Caco-2 (cell line): ENCODE measurements around the gene LRIF1. TPM values are rescaled to one million over a fixed set of nuclear protein-coding genes. Genes with fewer than 3 reads are reported as not detected.

ENCODE experiments used
- BruUV-seq: library from RNA; stranded (reverse); fragments of 400-500 nt; replicated peaks from 2 replicates; lab custom pipeline; 2021; lab: Mats Ljungman, UMichigan
- CTCF ChIA-PET: fragments of 300-600 bp; sonication (Branson Sonifier 250); formaldehyde crosslinking; loops from one replicate; lab custom pipeline; 2022; ENCODE audit warnings: antibody characterized with exemption; lab: Charles Lee
- POLR2A ChIA-PET: fragments of 300-600 bp; sonication (Branson Sonifier 250); formaldehyde crosslinking; loops from one replicate; lab custom pipeline; 2022; ENCODE audit warnings: antibody characterized with exemption; lab: Charles Lee
- DNase-seq, 2 experiments: peaks; one replicate each; pipeline versions ENCODE4 v3.0.0 to v3.0.0-alpha.2; 2020 to 2022
- H3K27me3 ChIP-seq: replicated peaks from 2 replicates; pipeline ENCODE4 v1.6.0; 2011; ENCODE audit warnings: low read length; ENCODE audit not compliant: control insufficient read depth, insufficient read depth
- H3K36me3 ChIP-seq: 2 replicates; pipeline ENCODE4 v1.5.1; 2011; ENCODE audit warnings: low read length; ENCODE audit not compliant: control insufficient read depth, insufficient read depth
- H3K4me1 ChIP-seq: fragments of 250-450 bp; sonication (Bioruptor Pico); 2 replicates; pipeline ENCODE4 v1.5.1; 2020; ENCODE audit warnings: mild to moderate bottlenecking
- H3K4me3 ChIP-seq: 2 replicates; pipeline ENCODE4 v1.5.1; 2011; ENCODE audit warnings: low read depth, mild to moderate bottlenecking, control low read depth, low read length
- H3K9me3 ChIP-seq: fragments of 250-450 bp; sonication (Bioruptor Pico); 2 replicates; pipeline ENCODE4 v1.5.1; 2020; ENCODE audit warnings: mild to moderate bottlenecking, moderate library complexity
- H3K27ac Mint-ChIP-seq: one replicate; pipeline ENCODE4 v1.8.0; 2022; ENCODE audit warnings: mixed read lengths; ENCODE audit not compliant: unreplicated experiment
- H3K27me3 Mint-ChIP-seq: one replicate; pipeline ENCODE4 v1.8.0; 2022; ENCODE audit warnings: mixed read lengths; ENCODE audit not compliant: insufficient read depth, unreplicated experiment
- H3K36me3 Mint-ChIP-seq: one replicate; pipeline ENCODE4 v1.8.0; 2022; ENCODE audit warnings: mild to moderate bottlenecking, mixed read lengths; ENCODE audit not compliant: insufficient read depth, unreplicated experiment
- H3K4me1 Mint-ChIP-seq: one replicate; pipeline ENCODE4 v1.8.0; 2022; ENCODE audit warnings: low read depth, mixed read lengths; ENCODE audit not compliant: unreplicated experiment
- H3K4me3 Mint-ChIP-seq: one replicate; pipeline ENCODE4 v1.8.0; 2022; ENCODE audit warnings: mild to moderate bottlenecking, moderate library complexity, mixed read lengths; ENCODE audit not compliant: unreplicated experiment
- H3K9me3 Mint-ChIP-seq: one replicate; pipeline ENCODE4 v1.8.0; 2022; ENCODE audit warnings: mixed read lengths; ENCODE audit not compliant: unreplicated experiment
- CTCF ChIP-seq, 2 experiments: fragments of 200-600 bp in 1 of 2; IDR thresholded peaks; 1 replicate in 1 of 2; 2 replicates in 1 of 2; pipeline versions ENCODE4 v1.5.1 to v1.8.0; 2011 to 2022; ENCODE audit warnings: antibody characterized with exemption in 1 of 2, control low read depth in 1 of 2, inconsistent platforms in 1 of 2, low read depth in 1 of 2, low read length in 1 of 2, mild to moderate bottlenecking in 1 of 2, moderate library complexity in 1 of 2; ENCODE audit not compliant: insufficient read depth in 1 of 2, severe bottlenecking in 1 of 2, unreplicated experiment in 1 of 2
- intact Hi-C: fragments of 100-400 bp; cut with micrococcal nuclease; formaldehyde crosslinking; loops from one replicate; pipeline ENCODE4 v1.10.0; 2022; ENCODE audit not compliant: unreplicated experiment
- total RNA-seq: library from RNA; stranded (reverse); gene quantifications from 2 replicates; pipeline ENCODE4 v1.2.3, GENCODE V29; 2022

The LRIF1 gene
- total RNA-seq, 1 experiment from 2014 or later = 31.7 TPM

GRCh38 chr1:110928191-110928590, 35.5 kb downstream of the LRIF1 start:
- no peak overlapping the region for H3K4me3 ChIP-seq
- H3K4me3 Mint-ChIP-seq = no peak overlapping the region
- CTCF ChIA-PET = no interaction called here
- BruUV-seq = no TSS peak
- no peaks in the 10 kb centered on the region for H3K9me3 Mint-ChIP-seq
- no peaks in the 10 kb centered on the region for H3K4me1 Mint-ChIP-seq
- no peaks in the 10 kb centered on the region for H3K9me3 ChIP-seq
- H3K27ac Mint-ChIP-seq = no peak overlapping the region
- intact Hi-C loops = no loop called here
- no peaks in the 10 kb centered on the region for H3K4me1 ChIP-seq
- no peak for DNase-seq
- no peaks in the 10 kb centered on the region for H3K36me3 ChIP-seq
- POLR2A ChIA-PET = no interaction called here
- no peaks in the 10 kb centered on the region for H3K27me3 ChIP-seq
- no peak for TF ChIP-seq CTCF (IDR thresholded peaks at IDR 0.05; ENCODE audit: insufficient read depth in 1 of 2, low read depth in 1 of 2, low read length in 1 of 2, severe bottlenecking in 1 of 2, unreplicated experiment in 1 of 2)
- no peaks in the 10 kb centered on the region for H3K36me3 Mint-ChIP-seq
- H3K27me3 Mint-ChIP-seq = no peaks in the 10 kb centered on the region

GRCh38 chr1:110927484-110928075, 36.1 kb downstream of the LRIF1 start:
- intact Hi-C loops = no loop called here
- Histone ChIP-seq H3K36me3 (no peaks in the 10 kb centered on the region), H3K27me3 (no peaks in the 10 kb centered on the region), H3K9me3 (no peaks in the 10 kb centered on the region), H3K4me3 (no peak overlapping the region), H3K4me1 (no peaks in the 10 kb centered on the region)
- no peak for DNase-seq
- ChIA-PET CTCF (interaction anchor here (0.6 kb wide), 1 partner anchor 98 kb away, joined by 3 read pairs; no protein-coding TSS in a partner anchor), POLR2A (no interaction called here)
- no peaks in the 10 kb centered on the region for H3K27me3 Mint-ChIP-seq
- no peaks in the 10 kb centered on the region for H3K36me3 Mint-ChIP-seq
- H3K27ac Mint-ChIP-seq = no peak overlapping the region
- no TSS peak for BruUV-seq
- no peak overlapping the region for H3K4me3 Mint-ChIP-seq
- H3K9me3 Mint-ChIP-seq = no peaks in the 10 kb centered on the region
- H3K4me1 Mint-ChIP-seq = no peaks in the 10 kb centered on the region
- TF ChIP-seq CTCF (IDR thresholded peaks at IDR 0.05; ENCODE audit: insufficient read depth in 1 of 2, low read depth in 1 of 2, low read length in 1 of 2, severe bottlenecking in 1 of 2, unreplicated experiment in 1 of 2) = no peak

GRCh38 chr1:110921953-110922352, 41.8 kb downstream of the LRIF1 start:
- ChIA-PET POLR2A (no interaction called here), CTCF (no interaction called here)
- Histone ChIP-seq H3K9me3 (no peaks in the 10 kb centered on the region), H3K4me1 (no peaks in the 10 kb centered on the region), H3K36me3 (no peaks in the 10 kb centered on the region), H3K27me3 (no peaks in the 10 kb centered on the region), H3K4me3 (no peak overlapping the region)
- H3K9me3 Mint-ChIP-seq = no peaks in the 10 kb centered on the region
- no peak for DNase-seq
- intact Hi-C loops = no loop called here
- TF ChIP-seq CTCF (IDR thresholded peaks at IDR 0.05; ENCODE audit: insufficient read depth in 1 of 2, low read depth in 1 of 2, low read length in 1 of 2, severe bottlenecking in 1 of 2, unreplicated experiment in 1 of 2) = no peak
- H3K27ac Mint-ChIP-seq = no peak overlapping the region
- no TSS peak for BruUV-seq
- no peaks in the 10 kb centered on the region for H3K27me3 Mint-ChIP-seq
- H3K4me3 Mint-ChIP-seq = no peak overlapping the region
- H3K4me1 Mint-ChIP-seq = peaks cover 7% of the 10 kb centered on the region
- H3K36me3 Mint-ChIP-seq = no peaks in the 10 kb centered on the region
